NAMALWA (cell line): ENCODE data around the gene HS2ST1.

ENCODE experiments used
- DNase-seq: peaks from one replicate; pipeline ENCODE4 v3.0.0-alpha.2; 2015; ENCODE audit warnings: low spot score

Gene HS2ST1

GRCh38 chr1:87140831-87141540 lies 226.6 kb downstream of the HS2ST1 start:
- DNase-seq, result no peak

- DNase-seq, result no peak
Measured at GRCh38 chr1:87141556-87141955, 227.1 kb downstream of the HS2ST1 start.

- no peak for DNase-seq
Measured at GRCh38 chr1:87143413-87144135, 229.1 kb downstream of the HS2ST1 start.

- no peak for DNase-seq
Measured at GRCh38 chr1:87144316-87144895, 230.0 kb downstream of the HS2ST1 start.

- no peak for DNase-seq
Measured at GRCh38 chr1:87144981-87145380, 230.5 kb downstream of the HS2ST1 start.

- DNase-seq, result no peak
Measured at GRCh38 chr1:87146538-87146937, 232.1 kb downstream of the HS2ST1 start.

GRCh38 chr1:87146986-87147385 lies 232.6 kb downstream of the HS2ST1 start:
- DNase-seq, result no peak

- DNase-seq, result no peak
Measured at GRCh38 chr1:87147851-87148250, 233.4 kb downstream of the HS2ST1 start.

GRCh38 chr1:87148661-87149060 lies 234.2 kb downstream of the HS2ST1 start:
- no peak for DNase-seq

GRCh38 chr1:87149241-87150041 lies 235.0 kb downstream of the HS2ST1 start:
- DNase-seq, result no peak

- no peak for DNase-seq
Measured at GRCh38 chr1:87150143-87150542, 235.7 kb downstream of the HS2ST1 start.

GRCh38 chr1:87151500-87152421 lies 237.3 kb downstream of the HS2ST1 start:
- no peak for DNase-seq

- DNase-seq, result no peak
Measured at GRCh38 chr1:87154384-87154783, 239.9 kb downstream of the HS2ST1 start.

GRCh38 chr1:87155170-87155569 lies 240.7 kb downstream of the HS2ST1 start:
- no peak for DNase-seq

GRCh38 chr1:87155648-87156047 lies 241.2 kb downstream of the HS2ST1 start:
- DNase-seq, result no peak

GRCh38 chr1:87156124-87156523 lies 241.7 kb downstream of the HS2ST1 start:
- no peak for DNase-seq

GRCh38 chr1:87159378-87159915 lies 245.0 kb downstream of the HS2ST1 start:
- DNase-seq, result no peak
